Pons (tissue), 1 donor: ENCODE measurements around the gene HTR4.

Source experiments
- DNase-seq: peaks from one replicate; pipeline ENCODE4 v3.0.0-alpha.2; 2016; ENCODE audit warnings: low spot score

The HTR4 gene

DNA sequence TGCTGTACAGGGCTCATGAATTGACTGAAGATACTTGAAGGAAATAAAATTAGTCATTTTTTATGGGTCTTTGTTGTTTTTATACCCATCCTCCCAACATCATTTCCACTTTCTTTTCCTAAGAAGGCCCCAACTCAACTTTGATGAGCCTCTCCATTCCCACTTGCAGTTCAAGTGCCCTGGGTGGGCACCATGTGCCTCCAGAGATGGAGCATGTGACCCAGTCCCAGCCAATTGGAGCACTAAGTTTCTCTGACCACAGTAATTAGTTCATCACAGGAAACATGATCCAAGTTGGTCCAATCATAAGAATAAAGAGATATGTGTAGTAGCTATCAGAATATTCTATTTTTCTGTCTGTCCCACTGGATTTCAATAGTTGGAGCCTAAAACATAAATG lies 46.9 kb downstream of the HTR4 start:
- no peak for DNase-seq

DNA sequence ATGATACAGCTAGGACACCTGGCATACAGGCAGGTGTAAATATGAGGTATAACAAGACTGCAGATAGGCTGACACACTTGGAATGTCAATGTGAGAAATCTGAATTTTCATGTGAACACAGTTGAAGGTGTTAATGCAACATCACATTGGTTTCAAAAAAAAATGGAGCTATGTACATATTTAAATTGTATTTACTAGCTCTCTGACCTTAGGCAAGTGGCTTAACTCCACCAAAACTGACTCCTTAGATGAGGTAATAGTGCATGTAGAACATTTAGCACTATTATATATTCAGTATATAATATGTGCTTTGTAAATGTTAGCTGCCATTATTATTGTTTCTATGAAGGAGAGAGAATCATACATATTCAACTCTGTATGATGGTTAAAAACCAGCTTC lies 48.0 kb downstream of the HTR4 start:
- DNase-seq, result no peak

DNA sequence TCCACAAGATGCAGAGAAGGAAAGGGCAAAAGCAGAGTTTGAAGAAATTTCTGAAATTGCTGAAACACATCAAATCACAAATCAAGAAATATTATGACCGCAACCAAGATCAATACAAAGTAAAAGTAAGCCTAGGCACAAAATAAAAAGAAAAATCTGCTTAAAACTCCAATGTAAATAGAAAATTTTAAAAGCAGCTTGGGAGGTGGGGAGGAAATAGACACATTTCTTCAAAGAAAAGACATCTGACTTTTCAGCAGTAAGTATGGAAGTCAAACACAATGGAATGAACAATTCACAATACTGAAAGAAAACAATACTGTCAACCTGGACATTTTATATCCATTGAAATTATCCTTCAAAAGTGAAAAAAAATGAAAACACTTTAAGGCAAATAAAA lies 55.1 kb downstream of the HTR4 start:
- no peak for DNase-seq

DNA sequence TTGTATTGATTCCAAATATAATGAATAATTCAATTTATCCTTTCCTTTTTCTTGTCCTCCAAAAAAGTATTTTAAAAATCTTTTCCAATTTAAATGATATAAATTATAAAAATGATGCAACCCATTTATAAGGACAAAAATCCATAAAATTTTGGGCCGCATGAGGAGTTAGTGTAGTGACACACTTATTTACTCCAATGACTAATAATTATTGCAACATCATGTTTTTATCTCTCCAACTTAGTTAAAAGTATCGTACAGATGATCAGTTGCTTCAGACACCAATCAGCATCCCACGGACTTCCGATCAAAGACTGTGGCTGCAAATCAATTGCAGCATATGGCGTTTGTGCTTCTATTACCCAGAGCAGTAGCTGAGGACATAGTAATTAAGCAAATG lies 58.6 kb downstream of the HTR4 start:
- no peak for DNase-seq

DNA sequence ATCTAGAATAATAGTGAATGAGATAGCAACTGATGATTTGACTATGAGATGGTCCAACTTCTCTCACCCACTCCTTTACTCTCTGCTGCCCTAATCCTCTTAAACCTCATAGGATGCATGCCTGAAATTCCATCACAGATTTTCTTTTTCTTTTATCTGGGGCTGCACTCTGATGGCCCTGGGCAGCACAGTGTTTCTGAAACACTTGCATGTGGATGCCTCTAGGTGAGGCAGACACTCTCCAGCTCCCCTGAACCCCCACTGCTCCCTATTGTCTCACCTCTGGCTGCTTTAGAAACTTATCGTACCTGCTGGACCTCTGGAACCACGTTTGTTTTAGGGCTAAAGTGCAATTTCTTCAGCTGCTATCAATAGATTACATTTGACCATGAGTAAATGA lies 67.5 kb downstream of the HTR4 start:
- no peak for DNase-seq

DNA sequence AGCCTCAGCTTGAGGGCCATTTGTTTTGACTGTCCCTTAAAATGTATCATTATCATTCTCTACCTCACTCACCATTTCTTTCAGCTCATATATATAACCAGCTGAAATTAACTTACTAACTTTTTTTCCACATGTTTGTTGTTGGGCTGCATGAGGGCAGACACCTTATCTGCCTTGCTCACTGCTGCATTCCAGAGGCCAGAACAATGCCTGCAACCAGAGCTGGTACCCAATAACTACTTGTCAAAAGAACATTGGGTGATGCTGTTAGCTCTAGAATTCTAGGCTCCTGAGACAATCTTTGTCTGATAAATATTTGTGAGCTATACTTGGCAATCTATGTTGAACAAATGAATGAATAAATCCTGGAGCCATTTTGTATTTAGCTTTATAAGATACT lies 68.3 kb downstream of the HTR4 start:
- DNase-seq, result no peak

DNA sequence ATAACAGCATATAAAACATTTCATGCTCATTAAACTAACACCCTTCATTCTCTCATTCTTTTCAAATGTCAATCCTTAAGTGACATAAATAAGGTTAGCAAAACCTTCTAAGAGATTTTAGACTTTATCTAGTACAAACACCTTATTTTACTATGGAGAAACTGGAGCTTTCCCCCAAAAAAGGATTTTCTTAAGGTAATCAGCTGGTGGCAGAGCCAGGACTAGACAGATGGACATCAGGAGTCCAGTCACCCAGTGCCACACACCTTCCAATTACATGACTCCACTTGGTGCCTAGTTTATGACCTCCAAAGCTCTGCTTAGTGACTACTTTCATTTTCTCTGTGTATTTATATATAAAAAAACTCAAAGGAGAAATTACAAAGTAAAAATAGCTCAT lies 70.2 kb downstream of the HTR4 start:
- no peak for DNase-seq

DNA sequence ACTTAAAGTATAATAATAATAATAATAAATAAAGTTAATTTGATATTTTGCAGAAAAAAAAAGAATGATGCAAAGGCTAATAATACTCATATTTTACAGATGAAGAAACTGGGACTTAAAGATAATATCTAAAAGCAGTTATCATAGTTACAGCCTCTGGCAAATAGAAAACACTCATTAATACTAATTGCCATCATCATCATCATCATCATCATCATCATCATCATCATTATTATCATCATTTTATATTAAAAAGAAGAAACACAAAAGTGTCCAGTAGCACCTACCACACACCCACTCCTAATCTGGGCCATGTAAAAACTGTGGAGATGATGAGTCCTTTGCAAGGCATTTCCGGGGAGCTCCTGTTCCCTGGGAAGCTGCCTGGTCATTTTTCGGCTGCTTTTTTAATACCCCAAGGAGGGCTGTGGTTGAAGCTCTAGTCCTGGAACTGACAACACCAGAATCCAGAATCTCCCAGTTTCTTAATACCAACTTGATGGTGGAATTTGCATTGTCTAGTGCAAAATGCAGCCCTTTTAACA lies 70.8 kb downstream of the HTR4 start:
- no peak for DNase-seq

DNA sequence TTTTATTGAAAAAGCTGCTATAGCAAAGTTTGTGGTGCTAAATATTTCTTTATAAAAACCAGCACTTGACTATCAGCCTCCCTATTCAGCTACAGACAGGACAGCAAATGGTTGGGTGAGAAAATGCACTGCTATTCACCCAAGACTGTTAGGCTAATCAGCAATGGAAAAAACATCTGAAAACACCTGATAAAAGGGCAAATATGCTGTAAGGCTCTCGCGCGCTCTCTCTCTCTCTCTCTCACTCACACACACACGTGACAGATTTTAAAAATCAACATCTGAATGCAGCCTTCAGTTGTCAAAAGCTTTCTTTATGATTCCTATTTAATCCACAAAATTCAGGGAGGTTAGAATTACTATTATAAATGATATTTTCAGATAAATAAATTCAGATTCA lies 80.2 kb downstream of the HTR4 start:
- DNase-seq, result no peak

DNA sequence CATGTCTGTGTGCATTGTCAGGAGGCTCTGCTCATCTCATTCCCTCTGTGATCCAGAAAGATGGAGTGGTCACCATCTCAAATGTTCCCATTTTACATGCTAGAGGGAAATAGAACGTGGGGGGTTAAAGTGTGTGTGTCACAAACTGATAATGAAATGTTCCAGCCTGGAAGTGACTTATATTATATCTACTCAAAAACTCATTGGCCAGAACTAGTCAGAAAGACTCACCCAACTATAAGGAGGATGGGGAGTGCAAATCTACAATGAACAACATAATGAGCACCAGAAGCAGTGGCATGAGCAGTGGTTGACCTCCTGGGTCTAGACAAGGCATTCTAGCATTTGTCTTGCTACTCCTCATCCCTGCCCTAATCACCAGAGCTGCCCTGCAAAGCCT lies 81.0 kb downstream of the HTR4 start:
- no peak for DNase-seq

DNA sequence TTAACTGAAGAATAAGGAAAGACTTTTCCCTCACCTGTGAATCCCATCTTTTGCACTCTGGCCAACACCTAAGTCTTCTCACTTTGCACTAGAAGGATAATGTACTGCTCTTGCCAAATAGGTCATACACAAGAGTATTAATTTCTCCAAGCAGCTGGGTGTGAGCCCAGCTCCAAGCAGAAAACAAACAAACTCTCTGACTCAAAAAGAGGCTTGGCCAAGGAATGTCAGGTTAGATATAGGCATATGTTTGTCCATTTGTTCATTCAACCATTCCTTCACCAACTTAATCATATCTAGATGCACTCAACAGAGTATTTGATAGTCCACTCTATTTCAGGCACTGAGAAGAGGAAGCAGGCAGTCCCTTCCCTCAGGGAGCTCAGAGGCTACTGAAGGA lies 84.4 kb downstream of the HTR4 start:
- DNase-seq, result peak; percentile 8

DNA sequence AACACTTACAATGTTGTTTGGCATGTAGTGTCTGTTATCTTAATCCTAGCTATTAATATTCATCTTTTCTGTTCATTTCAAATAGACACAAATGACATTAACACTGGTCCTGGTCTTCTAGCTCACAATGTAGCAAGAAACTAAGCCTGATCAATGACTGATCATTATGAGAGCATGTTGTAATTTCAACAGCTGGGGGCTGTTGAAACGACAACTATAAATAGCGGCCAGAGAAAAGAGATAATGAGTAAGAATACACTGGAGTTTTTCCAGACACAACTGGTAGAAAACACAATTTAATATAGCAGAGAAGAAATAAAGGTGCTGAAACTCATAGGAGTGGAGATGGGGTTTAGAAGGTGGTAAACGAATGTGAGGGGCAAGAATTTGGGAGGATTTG lies 89.2 kb downstream of the HTR4 start:
- no peak for DNase-seq

DNA sequence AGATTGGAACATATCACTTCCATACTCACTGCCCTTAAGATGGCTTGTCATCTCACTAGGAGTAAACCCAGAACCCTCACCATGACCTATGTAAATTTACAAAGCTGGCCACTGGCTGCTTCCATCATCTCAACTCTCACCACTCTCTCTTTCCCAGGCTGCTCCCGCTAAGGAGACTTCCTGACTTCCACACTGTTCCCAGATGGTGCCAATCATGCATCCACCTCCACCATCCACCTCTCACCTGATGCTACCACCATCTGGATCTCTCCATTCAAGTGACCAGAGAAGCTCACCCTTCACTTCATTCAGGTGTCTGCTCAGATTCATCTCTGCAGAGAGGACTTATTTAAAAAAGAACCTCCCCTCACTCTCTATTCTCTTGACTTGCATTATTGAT lies 91.3 kb downstream of the HTR4 start:
- no peak for DNase-seq

DNA sequence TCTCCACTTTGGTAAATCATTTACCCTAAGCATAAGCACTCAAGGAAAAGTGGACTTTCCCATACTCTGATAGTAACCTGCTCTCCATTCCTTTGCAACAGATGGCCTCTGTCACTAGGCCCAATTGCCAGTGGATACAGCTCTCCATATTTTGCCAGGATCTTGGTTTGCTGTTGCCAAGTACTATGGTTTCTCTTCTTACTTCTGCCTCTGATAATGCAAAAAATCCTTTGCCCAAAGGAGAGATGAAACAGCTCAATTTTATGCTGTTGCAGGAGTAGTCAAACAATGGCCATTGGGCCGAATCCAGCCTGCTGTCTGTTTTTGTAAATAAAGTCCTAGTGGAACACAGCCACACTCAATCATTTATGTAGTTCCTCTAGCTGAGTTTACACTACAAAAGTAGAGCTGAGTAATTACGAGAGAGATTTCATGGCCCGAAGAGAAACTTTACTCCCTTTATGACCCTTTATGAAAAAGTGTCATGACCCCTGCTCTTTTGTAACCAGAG lies 92.5 kb downstream of the HTR4 start:
- DNase-seq, result no peak

DNA sequence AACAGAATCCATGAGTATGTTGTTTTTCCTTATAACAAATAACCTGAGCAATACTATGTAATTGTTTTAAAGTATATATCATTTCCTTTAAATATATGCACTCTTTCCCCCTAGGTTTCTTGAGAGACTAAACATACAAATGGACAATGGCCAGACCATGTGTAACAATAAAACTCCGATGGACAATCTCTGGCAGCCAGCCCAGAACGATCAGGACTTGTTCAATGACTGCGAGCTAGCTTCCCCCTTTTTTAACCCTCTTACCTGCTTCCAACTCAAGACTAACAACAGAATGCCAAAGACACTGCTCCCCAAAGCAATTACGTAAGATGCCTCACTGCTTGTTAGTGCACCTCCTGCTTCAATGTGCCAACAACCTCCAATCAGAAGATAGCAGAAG lies 94.9 kb downstream of the HTR4 start:
- no peak for DNase-seq

DNA sequence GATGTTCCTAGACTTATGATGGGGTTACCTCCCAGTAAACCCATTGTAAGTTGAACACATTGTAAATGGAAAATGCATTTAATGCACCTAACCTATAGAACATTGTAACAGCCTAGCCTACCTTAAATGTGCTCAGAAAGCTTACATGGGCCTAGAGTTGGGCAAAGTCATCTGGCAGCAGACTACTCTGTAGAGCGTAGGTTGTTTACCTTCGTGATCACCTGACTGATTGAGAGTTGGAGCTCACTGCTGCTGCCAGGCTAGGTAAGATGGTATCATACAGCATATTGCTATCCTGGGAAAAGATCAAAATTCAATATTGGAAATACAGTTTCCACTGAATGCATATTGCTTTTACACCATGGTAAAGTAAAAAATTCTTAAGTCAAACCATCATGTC lies 95.4 kb downstream of the HTR4 start:
- no peak for DNase-seq

DNA sequence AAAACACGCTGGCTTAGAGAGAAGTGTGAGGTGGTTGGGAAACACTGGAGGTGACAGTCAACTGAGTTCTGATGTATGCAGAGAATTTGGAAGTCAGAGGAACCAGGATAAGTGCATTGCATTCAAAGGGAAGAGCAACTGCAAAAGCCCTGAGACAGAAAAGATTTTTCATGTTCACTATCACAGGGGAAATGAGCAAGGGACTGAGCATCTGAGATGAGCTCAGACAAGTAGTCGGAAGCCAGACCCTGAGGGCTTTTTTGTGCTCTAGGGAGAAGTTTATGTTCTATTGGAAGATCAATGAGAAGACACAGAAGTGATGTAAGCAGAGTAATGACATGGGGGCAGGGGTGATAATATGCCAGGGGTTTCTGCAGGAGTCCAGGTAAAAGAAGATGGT lies 97.5 kb downstream of the HTR4 start:
- no peak for DNase-seq

DNA sequence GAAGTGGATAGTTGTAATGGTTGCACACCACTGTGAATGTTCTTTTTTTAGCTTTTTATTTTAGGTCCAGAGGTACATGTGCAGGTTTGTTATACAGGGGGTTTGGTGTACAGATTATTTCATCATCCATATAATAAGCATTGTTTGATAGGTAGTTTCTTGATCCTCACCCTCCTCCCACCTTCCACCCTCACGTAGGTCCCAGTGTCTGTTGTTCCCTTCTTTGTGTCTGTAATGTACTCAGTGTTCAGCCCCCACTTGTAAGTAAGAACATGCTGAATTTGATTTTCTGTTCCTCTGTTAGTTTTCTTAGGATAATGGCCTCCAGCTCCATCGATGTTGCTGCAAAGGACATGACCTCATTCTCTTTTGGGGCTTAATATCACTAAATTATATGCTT lies 99.7 kb downstream of the HTR4 start:
- DNase-seq, result no peak

DNA sequence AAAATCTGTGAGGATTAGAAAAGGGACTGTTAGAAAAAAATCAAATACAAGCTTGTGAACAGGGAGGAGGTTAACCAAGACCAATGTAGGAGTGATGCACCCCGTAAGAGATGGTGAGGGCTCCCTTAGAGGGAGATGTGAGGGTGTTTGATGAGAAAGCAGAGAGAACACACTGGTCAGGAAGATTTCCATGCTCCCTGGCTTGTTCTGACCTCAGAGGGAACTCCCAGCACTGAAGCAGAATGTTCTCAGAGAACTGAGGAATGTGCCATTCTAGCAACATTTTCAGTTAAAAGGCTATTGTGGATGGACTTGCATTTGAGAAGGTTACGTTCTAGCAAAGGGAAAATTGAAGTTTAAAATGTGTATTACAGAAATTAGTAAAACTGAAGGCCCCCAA lies 110.6 kb downstream of the HTR4 start:
- no peak for DNase-seq

DNA sequence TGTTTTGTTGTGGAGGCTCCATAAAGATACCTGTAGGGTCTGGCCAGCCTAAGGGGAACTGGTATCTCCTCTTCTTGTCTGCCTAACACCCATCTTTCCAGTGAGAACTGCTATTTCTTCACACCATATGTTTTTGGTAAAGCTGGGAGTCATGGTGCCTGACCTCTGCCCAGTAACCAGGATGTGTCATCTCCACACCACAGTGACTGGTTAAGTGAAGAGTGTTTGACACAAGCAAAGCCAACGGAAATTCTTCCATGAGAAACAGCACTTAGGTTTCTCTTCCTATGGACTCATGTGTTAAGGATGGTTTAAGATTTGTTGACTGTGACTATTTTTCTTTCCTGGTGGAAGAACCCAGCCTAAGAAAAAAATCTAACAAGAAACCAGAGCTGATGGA lies 111.5 kb downstream of the HTR4 start:
- DNase-seq, result no peak

DNA sequence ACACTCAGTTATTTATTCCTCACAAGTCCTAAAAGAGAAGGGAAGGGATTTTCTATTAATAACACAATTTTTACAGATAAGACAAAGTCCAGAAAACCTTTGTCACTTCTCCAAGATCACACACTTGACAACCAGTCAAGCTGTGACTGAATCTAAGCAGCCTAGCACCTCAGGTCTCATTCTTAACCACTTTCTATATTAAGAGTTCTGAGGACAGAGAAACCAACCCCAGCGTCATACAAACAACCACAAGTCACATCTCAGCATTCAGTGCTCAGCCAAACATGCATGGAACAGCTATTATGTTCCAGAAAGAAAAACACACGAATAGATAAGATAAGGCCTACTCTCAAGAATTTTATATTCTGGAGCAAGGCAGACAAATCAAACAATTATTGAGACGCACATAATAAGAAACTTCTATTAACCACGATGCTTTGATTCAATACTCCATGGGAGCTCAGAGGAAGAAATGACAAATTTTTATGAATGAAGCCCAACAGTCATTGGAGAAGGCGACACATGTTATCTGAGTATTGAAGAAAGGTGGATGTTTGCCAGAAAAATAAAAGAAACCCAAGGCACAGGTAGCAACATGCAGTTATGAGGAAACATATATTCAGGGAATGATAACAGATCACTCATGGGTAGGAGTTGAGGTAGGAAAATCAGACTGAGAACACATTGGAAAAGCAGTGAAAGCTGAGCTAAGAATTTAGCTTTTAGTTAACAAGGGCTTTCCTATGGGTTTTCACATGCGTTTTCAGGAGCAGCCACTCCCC lies 113.1 kb downstream of the HTR4 start:
- DNase-seq, result no peak

DNA sequence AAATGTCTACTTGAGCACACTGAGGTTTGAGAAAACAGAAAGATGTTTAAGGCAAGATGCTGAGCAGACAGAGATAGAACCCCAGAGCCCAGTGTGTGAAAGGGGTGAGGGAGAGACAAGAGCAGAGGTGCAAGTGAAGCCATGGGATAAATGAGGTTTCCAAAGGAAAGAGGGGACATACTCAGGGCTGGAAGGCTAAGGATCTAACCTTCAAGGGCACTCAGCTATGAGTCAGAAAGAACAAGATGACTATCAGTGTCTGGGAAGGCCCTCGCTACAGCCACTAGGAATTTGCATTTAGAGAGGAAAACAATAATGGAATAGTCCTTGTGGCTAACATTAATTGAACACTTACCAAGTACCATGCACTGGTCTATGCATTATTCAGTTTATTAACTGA lies 113.7 kb downstream of the HTR4 start:
- DNase-seq, result no peak

DNA sequence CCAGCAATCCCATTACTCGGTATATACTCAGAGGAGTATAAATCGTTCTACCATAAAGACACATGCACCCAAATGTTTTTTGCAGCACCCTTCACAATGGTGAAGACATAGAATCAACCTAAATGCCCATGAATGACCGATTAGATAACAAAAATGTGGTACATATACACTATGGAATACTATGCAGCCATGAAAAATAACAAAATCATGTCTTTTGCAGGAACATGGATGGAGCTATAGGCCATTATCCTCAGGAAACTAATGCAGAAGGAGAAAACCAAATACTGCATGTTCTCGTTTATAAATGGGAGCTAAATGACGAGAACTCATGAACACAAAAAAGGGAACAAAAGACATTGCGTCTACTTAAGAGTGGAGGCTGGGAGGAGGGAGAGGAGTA lies 114.5 kb downstream of the HTR4 start:
- DNase-seq, result no peak

DNA sequence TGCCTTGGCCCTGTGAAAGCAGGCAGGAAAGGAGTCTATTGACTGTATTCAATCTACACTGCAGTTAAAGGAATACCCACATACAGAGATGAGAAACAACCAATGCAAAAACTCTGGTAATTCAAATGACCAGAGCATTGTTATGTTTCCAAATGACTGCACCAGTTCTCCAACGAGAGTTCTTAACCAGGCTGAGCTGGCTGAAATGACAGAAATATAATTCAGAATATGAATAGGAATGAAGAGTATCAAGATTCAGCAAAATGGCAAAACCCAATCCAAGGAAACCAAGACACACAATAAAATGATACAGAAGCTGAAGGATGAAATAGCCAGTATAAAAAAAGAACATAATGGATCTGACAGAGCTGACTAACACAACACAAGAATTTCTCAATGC lies 119.1 kb downstream of the HTR4 start:
- no peak for DNase-seq
